HG02840 (cell line): ENCODE results near the gene SNAP23.
A peak's percentile ranks its signal among the peaks of the same experiment; 100 is the strongest.

ENCODE experiments used
- ATAC-seq: cut with Tn5 transposase; IDR thresholded peaks from one replicate; pipeline ENCODE4 v1.9.1; 2021; ENCODE audit warnings: mild to moderate bottlenecking, moderate library complexity, moderate number of reproducible peaks; ENCODE audit not compliant: unreplicated experiment, low FRiP score

Gene SNAP23

DNA sequence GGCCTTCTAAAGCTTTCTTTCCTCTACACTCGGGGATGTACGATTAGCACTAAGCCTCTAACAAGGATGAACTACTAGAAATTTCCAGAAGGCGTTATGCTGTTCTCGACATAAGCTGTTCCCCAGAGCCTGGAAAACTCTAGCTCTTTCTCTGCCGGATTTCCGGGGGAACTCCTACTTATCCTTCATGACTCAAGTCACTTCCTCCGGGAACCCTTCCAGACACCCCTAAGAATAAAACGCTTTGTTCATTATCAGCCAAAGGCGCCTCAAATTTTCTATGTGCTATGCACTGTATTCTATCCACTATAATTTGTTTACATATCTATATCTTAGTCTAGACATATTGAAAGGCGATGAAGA is 455 bp upstream of the SNAP23 start:
- no peak for ATAC-seq

DNA sequence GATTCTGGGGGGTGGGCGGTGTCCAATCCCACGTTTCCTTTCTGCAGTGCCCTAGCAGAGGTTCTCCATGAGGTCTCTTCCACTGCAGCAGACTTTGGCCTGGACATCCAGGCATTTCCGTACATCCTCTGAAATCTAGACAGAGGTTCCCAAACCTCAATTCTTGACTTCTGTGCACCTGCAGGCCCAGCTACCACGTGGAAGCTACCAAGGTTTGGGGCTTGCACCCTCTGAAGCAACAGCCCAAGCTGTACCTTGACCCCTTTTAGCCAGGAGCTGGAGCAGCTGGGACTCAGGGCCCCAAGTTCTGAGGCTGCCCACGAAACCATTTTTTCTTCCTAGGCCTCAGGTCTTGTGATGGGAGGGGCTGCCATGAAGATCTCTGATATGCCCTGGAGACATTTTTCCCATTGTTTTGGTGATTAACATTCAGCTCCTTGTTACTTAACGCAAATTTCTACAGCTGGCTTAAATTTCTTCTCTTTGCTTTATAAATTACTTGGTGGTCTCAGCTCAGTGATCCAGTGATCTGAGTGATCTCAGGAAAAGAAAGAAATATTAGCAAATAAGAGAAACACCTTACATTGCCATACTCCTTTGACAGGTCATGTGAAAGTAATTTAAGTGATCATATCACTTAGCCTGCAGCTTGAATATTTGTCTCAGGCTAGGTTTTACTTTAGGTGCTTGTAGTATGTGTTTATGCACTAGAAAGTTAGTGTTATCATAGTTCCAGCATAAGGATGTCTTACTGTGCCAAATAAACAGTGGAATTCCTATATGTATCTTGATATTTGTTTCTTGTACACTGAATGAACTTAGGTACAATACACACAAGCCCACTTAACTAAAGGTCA is 3.0 kb downstream of the SNAP23 start:
- no peak for ATAC-seq

DNA sequence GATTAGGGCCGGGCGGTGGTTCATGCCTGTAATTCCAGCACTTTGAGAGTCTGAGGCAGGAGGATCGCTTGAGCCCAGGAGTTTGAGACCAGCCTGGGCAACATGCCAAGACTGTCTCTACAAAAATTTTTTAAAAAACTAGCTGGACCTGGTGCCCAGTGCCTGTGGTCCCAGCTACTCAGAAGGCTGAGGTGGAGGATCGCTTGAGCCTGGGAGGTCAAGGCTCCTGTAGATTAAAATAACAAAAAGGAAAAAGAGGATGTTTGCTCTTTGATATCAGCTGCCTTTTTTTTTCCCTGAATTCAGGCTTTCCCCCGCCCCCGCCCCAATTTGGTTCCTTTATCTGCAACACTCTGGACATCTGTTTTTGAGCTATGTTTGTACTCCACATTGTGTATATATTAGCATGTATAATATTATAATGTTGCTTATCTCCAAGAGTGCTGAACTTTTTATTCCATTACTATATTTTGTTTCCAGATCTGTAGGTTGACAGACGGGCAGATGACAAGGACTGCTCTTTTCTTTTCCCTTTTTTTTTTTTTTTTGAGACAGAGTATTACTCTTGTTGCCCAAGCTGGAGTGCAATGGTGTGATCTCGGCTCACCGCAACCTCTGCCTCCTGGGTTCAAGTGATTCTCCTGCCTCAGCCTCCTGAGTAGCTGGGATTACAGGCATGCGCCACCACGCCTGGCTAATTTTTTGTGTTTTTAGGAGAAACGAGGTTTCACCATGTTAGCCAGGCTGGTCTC is 4.6 kb downstream of the SNAP23 start:
- no peak for ATAC-seq

DNA sequence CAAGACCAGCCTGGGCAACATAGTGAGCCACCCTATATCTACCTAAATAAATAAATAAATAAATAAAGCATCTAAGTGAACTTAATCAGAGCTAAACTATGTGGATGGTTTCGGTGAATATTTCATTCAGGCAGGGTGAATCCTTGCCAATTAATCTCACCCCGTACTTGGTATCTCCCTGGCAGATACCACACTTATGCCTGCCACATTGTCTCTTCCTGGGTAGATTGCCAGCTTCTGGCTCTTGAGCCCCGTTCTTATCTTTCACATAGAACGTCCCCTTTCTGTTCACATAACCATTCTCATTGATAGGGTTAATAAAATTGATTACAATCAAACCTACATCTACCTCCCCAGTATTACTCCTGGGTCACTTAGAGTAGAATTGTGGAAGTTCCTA is 7.0 kb downstream of the SNAP23 start:
- ATAC-seq: no peak

DNA sequence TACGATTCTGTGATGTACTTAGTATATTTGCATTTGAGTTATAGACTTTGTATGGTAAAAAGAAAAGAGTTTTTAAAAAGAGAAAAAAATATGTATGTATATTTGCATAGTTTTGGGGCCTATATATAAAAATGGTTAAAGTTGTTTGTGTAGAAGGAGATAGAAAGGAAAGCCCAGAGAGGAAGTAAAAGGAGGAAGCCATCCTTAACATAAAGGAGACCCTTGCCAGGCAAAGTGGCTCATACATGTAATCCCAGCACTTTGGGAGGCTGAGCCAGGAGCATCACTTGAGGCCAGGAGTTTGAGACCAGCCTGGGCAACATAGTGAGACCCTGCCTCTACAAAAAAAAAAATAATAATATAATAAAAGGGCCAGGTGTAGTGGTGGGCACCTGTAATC is 8.4 kb downstream of the SNAP23 start:
- ATAC-seq: no peak

DNA sequence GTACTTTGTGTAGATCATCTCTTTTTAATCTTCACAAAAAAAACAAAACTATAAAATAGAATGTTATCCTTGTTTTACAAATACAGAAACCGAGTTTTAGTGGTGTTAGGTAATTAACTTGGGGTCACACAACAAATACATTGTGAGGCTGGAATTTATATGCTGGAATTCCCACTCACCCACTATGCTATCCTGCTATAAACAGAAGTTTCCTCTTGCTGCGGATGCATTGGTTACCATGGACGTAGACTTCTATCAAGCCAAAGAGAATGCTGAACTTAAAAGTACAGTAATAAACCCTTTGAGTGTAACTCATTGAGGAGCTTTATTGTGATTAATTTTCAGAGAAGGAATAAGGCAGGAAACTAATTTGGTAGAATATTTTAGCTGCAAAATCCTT is 9.2 kb downstream of the SNAP23 start:
- ATAC-seq: no peak

DNA sequence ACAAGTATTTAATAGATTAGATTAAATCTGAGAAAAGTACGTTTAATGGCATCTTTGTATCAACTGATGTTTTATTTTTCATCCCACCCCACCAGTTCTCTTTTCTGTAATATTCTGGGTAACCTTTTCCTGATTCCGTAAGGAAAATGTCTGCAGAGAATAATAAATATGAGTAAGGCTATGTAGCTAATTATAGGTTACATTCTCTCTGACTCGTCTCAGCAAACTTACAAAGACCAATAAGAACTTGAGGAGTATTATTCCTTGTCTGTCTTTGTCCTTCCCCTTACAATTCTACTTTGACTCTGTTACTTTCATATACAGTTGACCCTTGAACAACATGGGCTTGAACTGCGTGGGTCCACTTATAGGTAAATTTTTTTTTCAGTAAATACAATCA is 12.1 kb downstream of the SNAP23 start:
- ATAC-seq: no peak

DNA sequence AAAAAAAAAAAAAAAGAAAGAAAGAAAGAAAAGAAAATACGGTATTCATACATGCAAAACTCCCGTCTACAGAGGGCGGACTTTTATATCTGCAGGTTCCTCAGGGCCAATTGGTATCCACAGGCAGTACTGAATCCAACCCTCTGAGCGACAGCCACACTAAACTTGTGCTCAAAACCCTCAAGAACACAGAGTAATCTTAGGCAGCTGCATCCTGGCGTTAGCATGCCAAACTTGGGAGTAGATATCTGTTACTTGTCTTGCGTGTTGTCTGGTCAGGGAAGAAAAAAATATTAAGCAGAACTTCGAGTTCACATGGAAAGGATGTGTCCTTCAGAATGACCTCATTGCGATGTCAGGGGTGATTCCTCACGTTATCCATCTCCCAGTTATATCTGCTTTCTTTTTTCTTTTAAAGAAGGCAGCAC is 12.8 kb downstream of the SNAP23 start:
- ATAC-seq: no peak

DNA sequence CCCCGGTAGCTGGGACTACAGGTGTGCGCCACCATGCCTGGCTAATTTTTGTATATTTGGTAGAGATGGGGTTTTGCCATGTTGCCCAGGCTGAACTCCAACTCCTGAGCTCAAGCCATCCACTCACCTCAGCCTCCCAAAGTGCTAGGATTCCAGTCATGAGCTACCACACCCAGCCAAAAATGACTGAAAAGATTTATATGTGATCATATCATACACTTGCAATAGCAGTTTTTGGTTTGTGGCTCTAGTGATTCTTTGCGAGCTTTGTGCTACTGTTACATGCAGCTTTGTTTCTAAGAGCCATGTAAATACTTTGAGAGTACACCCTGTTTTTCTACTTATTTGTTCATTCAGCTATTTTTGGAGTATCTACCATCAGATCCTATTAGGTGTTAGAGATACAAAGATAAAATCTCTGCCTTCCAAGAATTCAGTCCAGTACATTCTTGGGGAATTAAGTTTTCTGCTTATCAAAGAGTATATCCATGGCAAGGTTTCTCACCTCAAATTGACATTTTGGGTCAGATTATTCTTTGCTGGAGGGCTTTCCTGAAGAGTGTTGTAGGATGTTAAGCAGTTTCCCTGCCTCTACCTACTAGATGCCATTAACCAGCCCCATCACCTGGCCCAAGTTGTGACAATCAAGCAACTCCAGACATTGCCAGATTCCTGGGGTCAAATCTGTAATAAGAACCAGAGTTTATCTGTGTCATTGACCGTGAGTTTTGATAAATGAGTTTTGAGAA is 15.0 kb downstream of the SNAP23 start:
- no peak for ATAC-seq

DNA sequence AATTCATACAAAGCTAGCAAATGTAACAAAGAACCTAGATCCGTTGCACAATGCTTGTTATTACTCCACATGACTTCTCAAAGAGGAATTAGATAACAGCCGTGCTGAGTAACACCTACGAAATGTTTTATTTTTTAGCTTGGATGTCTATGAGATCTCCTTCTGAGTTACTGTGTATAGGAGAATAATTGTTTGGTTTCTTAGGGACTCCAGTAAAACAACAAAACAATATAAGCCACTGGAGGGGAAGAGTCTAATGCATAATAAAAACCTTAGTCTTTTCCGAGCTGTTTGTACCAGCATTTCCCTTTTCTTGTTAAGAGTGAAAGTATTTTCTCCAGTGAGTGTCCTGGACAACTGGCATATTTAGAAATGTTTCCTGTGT is 15.6 kb downstream of the SNAP23 start:
- no peak for ATAC-seq

DNA sequence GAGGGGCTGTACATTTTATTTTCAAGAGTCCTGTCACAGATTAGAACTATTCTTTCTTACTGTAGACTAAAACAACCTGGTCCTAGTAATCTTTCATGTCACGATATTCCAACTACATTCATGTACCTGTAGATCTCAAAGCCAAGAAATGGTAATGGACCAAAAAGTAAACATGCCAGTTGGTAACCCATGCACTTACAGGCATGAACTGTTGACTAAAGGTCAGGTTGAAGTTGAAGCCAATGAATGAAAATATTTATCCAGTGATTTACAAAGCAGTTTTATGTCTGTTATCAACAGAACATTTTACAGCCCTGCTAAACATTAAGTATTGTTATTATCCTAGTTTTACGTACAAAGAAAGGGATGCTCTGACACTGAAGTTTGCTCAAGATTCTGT is 27.9 kb downstream of the SNAP23 start:
- ATAC-seq: no peak

DNA sequence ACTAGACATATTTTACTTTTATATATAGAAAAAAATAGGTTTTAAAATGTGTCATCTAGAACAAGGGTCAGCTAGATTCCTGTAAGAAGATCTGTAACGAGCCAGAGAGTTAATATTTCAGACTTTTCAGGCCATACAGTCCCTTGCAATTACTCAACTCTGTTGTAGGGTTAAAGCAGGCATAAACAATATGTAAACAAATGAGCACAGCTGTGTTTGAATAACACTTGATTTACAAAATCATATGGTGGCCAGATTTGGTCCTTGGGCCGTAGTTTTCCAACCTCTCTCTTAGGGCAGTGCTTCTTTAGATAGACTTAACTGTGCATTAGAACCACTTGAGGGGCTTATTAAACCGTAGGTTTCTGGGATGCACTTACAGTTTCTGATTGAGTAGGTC is 33.5 kb downstream of the SNAP23 start:
- no peak for ATAC-seq

DNA sequence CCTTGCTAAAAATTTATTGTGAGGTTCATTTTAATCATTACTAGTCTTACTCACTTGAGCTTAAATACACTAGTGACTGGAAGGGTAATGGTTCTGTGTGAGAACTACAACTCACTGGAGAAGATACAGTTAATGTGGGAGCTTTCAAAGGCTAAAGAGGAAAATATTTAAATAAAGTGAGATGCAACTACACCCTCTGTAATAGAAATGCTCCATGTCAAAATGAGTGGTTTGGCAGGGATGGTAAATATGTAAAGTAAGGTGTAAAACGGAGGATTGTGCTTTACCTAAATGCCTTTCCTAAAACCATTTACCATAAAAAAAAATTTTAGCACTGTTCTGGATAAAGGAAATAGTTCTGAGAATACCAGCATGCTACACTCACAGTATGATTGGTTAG is 37.8 kb downstream of the SNAP23 start:
- no peak for ATAC-seq

DNA sequence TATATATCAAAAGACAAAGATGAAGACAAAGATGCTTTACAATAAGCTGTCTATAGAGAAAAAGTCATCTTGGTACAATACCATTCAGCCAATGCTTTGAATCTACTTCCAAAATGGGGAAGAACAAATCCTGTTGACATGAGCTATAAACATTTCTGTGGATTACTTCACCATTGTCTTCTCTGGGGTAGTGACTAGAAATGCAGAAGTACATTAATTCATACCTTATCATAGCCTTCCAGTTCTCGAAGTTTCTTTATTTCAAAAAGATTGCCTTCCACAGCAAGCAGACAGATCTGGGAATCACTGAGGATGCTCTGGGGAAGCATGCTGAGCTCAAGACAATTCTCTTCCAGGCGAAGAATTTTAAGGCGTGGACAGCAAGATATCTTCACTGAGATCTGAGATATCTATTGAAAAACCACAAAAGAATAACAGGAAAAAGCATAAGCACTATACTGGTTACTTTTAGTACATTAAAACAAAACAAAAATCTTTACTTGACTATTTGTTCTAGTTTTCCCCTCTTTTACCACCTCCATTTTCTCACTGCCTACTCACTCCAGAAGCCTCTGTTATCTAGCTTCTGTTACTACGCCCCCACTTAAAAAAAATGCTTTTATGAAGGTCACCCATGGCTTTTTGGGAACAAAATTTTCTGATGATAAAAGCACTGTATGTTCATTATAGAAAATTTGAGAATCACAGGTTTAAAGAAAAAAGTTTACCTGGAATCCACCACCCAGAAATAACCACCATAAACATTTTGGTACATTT is 49.6 kb downstream of the SNAP23 start:
- ATAC-seq: no peak

DNA sequence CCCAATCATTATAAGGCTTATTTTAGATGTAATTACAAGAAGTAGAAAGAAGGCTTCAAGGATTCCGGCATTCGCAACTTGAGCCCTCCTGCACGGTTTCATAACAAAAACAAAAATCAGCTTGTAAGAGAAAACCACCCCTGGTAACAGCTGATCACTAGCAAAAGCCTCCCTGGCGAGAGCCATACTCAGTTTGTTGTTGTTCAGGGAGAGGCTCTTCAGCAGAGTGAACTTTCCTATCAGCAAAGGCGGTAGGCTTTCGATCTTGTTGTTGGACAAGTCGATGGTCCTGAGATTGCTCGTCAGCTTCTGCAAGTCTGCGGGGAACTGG is 52.4 kb downstream of the SNAP23 start:
- no peak for ATAC-seq

DNA sequence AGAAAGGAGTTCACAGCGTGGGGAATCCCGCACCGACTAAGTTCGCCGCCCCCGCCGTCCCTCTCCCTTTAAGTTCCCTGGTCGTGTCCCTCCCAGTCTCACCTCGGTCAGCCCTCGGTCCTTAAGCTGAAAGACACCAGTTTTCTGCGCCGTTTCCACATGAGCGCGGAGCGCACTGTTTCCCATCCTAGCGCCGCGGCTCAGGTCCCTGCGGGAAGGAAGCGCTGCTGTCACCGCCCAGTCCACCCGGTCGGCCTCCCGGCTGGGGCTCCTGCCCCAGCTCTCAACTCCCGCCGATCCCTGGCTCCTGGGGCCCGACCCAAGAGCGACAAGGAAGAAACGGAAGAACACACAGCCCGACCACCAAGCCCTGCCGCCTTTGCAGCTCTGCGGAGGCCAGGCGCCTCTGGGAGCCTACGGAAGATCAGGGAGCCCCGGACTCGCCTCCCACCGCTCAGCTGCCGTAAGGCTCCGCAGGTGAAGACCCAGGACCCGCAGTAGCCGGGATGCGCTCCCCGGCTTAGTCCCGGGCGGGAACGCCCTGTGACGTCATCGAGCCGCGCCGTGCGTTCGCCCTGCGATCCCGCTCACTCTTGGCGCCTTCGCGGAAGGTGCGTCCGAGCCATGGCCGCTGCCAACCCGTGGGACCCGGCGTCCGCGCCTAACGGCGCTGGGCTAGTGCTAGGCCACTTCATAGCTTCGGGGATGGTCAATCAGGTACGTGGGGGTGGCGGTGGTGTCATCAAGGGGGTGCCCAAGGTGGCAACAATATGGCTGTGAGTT is 53.0 kb downstream of the SNAP23 start, which contains the start of the genes HAUS2 and LRRC57:
HAUS2 (plus strand) TSS at position 590 of the 783 bp plus-strand sequence; CDS start at position 625, 35 bp downstream.
LRRC57 (minus strand) TSS at position 545 of the 783 bp plus-strand sequence; CDS start at position 186, 359 bp downstream.
- peak; percentile 75 for ATAC-seq

DNA sequence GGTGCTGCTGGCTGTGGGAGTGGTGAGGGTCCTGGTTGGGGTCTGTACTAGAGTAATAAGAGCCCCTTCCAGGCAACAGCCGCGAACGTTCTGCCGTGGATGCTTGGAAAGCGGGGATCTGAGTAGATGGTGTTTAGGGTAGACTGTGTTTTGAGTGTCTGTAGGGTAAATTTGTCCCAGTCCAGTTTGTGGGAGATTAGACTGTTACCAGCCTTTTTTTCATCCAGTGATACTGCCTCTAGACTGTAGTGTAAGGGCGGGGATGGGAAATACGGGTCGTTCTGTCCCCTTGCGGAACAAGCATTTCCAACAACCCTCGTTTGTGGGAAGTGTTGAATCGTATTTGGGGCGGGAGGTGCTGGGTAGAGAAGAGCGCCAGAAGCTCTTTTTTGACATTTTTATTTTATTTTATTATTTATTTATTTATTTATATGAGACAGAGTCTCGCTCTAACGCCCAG is 53.6 kb downstream of the SNAP23 start:
- peak; percentile 18 for ATAC-seq

DNA sequence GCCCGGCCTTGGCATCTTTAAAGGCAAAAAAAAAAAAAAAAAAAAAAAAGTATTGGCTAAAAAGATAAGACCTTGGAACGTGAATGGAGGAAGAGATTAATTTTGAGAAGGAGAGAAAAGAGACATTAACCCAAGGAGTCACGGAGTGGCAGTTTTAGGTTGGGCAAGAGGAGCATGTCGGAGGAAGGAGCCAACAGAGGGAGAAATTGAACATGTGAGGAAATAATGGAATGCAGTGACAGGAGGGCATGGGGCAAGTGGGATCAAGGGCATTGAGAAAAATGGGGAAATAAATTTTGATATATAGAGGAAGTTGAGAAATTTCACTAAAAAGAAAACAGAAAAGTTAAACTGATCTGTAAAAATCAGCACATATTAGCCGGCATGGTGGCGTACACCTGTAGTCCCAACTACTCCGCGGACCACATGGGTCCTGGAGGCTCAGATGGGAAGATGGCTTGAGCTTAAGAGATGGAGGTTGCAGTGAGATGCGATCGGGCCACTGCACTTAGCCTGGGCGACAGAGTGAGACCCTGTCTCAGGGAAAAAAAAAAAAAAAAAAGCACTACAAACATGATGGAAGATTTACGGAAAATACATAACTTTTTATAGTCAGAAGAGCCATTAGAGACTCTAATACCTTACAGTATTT is 54.4 kb downstream of the SNAP23 start:
- no peak for ATAC-seq

DNA sequence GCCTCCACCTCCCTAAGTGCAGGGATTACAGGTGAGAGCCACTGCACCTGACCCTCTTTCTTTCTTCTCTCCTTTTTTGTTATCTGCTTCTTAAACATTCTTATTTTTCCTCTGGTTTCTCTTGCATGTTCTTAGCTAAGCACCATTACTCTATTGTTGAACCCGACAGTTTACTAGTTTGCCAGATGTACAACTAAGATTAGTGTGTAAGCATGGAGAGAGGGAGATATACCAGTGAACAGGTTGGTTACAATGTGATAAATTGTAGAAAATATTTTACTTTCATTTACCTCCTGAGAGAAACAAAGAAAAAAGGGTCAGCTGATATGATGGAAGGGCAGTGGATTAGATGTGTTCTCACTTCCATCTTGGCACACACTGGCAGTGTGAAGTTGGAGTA is 58.1 kb downstream of the SNAP23 start:
- ATAC-seq: no peak
